ENCODE measurements around the gene SETD1B.
"Not testable (repeated sequence)": the region's sequence is repeated elsewhere in the genome, so short reads cannot be mapped to it uniquely, and the experiment has no call there.

SETD1B gene

DNA sequence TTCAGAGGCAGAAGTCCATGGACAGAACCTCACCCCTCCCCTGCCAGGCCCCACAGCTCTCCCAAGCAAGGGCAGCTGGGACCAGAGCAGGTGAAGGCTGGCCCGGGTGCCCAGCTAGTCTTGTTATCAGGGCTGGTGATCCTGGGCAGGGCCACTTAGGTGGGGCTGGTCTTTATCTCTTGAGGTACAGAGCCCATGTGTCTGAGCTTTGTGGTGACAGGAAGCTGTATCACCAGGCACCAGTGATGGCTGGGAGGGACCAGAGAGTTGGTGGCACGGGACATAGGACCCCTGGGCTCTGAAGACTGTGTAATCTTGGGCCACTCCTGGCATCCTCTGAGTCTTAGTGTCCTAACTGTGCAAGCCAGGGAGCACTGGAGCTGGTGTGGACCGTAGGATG is 67.7 kb downstream of the SETD1B start:
- TF ChIP-seq, protein P1, sequence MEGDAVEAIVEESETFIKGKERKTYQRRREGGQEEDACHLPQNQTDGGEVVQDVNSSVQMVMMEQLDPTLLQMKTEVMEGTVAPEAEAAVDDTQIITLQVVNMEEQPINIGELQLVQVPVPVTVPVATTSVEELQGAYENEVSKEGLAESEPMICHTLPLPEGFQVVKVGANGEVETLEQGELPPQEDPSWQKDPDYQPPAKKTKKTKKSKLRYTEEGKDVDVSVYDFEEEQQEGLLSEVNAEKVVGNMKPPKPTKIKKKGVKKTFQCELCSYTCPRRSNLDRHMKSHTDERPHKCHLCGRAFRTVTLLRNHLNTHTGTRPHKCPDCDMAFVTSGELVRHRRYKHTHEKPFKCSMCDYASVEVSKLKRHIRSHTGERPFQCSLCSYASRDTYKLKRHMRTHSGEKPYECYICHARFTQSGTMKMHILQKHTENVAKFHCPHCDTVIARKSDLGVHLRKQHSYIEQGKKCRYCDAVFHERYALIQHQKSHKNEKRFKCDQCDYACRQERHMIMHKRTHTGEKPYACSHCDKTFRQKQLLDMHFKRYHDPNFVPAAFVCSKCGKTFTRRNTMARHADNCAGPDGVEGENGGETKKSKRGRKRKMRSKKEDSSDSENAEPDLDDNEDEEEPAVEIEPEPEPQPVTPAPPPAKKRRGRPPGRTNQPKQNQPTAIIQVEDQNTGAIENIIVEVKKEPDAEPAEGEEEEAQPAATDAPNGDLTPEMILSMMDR (conservative IDR thresholded peaks at IDR 0.05): no peak
- H3K27ac ChIP-seq: no peak overlapping the region

DNA sequence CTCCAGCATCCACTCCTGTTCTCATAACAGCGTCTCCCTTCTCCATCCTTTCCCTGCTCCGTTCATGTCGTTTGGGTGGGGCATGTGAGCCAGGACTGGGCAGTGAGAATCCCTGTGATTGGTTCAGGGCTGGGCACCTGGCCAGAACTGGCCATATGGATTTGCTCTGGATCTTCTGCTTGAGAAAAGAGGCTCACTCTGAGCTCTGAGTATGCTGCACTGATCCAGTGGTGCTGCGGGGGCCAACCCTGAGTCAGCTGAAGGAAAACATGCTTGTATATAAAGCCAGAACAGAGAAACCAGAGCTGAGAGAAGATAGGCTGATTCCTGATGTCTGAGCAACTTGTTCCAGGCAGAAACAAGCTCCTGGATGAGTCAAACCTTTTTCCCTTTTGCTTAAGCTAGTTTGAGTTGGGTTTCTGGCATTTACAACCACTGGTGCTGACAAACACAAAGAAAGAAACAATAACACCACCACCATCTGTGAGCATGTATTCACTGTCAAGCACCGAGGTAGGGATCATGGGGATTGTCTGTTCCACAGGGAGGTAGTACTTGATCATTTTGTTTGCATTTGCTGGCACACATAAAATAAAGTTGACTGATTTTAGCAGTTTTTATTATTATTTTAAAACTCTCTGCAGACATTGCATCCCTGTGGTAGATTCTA is 68.9 kb downstream of the SETD1B start:
- H3K27ac ChIP-seq: no peak overlapping the region
- TF ChIP-seq, protein P1 (conservative IDR thresholded peaks at IDR 0.05): no peak

- H3K27ac ChIP-seq: no peak overlapping the region
- TF ChIP-seq, protein P1 (conservative IDR thresholded peaks at IDR 0.05): no peak
These were observed 69.4 kb downstream of the SETD1B start for GRCh38 chr12:121873216-121873569.

GRCh38 chr12:121874071-121874470 is 70.3 kb downstream of the SETD1B start:
- H3K27ac ChIP-seq: no peak overlapping the region
- TF ChIP-seq, protein P1 (conservative IDR thresholded peaks at IDR 0.05): no peak

DNA sequence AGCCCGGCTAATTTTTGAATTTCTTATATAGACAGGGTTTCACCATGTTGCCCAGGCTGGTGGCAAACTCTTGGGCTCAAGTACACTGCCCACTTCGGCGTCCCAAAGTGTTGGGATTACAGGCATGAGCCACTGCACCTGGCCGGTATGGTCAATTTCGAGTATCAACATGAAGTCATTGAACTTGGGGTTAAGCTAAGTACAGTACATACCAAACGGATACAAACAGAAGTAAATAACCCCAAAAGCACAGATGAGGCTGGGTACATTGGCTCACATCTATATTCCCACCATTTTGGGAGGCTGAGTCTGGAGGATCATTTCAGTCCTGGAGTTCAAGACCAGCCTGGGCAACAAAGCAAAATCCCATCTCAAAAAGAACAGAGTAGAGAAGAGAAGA is 71.8 kb downstream of the SETD1B start:
- H3K27ac ChIP-seq: no peak overlapping the region
- TF ChIP-seq, protein P1 (conservative IDR thresholded peaks at IDR 0.05): no peak

GRCh38 chr12:121876080-121876447 is 72.3 kb downstream of the SETD1B start:
- not testable (repeated sequence) for H3K27ac ChIP-seq

Measured in VCaP (cell line).